ENCODE data around the gene TMEFF2.

The TMEFF2 gene

GRCh38 chr2:192159208-192159607 is 35.5 kb downstream of the TMEFF2 start:
- no peak for TF ChIP-seq CTCF (IDR thresholded peaks at IDR 0.05; ENCODE audit: borderline replicate concordance, insufficient read depth, low read depth, low read length)
- H3K4me3 ChIP-seq (ENCODE audit: low read depth, low read length): no peak overlapping the region

GRCh38 chr2:192157776-192158175 is 37.0 kb downstream of the TMEFF2 start:
- no peak overlapping the region for H3K4me3 ChIP-seq (ENCODE audit: low read depth, low read length)
- TF ChIP-seq CTCF (IDR thresholded peaks at IDR 0.05; ENCODE audit: borderline replicate concordance, insufficient read depth, low read depth, low read length): no peak

GRCh38 chr2:192155511-192156118 is 39.1 kb downstream of the TMEFF2 start:
- TF ChIP-seq CTCF (IDR thresholded peaks at IDR 0.05; ENCODE audit: borderline replicate concordance, insufficient read depth, low read depth, low read length): no peak
- no peak overlapping the region for H3K4me3 ChIP-seq (ENCODE audit: low read depth, low read length)

- no peak overlapping the region for H3K4me3 ChIP-seq (ENCODE audit: low read depth, low read length)
- TF ChIP-seq CTCF (IDR thresholded peaks at IDR 0.05; ENCODE audit: borderline replicate concordance, insufficient read depth, low read depth, low read length): no peak
These were observed 41.2 kb downstream of the TMEFF2 start for GRCh38 chr2:192153561-192153960.

GRCh38 chr2:192151853-192152252 is 42.9 kb downstream of the TMEFF2 start:
- TF ChIP-seq CTCF (IDR thresholded peaks at IDR 0.05; ENCODE audit: borderline replicate concordance, insufficient read depth, low read depth, low read length): no peak

GRCh38 chr2:192150166-192150565 is 44.6 kb downstream of the TMEFF2 start:
- no peak for TF ChIP-seq CTCF (IDR thresholded peaks at IDR 0.05; ENCODE audit: borderline replicate concordance, insufficient read depth, low read depth, low read length)
- no peak overlapping the region for H3K4me3 ChIP-seq (ENCODE audit: low read depth, low read length)

More at GRCh38 chr2:192151853-192152252, 42.9 kb downstream of the TMEFF2 start:
- no peak overlapping the region for H3K4me3 ChIP-seq (ENCODE audit: low read depth, low read length)

GRCh38 chr2:192148620-192149321 is 46.0 kb downstream of the TMEFF2 start:
- no peak for TF ChIP-seq CTCF (IDR thresholded peaks at IDR 0.05; ENCODE audit: borderline replicate concordance, insufficient read depth, low read depth, low read length)

More at GRCh38 chr2:192148620-192149321, 46.0 kb downstream of the TMEFF2 start:
- no peak overlapping the region for H3K4me3 ChIP-seq (ENCODE audit: low read depth, low read length)
